PC-3 (cell line): ENCODE data around the gene CLDN19.

Source experiments
- EZH2 ChIP-seq: fragments of 300-600 bp; sonication (generic); IDR thresholded peaks from one replicate; pipeline ENCODE4 v1.6.1; 2017; ENCODE audit warnings: antibody characterized with exemption, mild to moderate bottlenecking, low read length; ENCODE audit not compliant: unreplicated experiment
- EZH2phosphoT487 ChIP-seq: fragments of 300-600 bp; sonication (generic); IDR thresholded peaks from 2 replicates; pipeline ENCODE4 v1.6.1; 2018; ENCODE audit warnings: mild to moderate bottlenecking, antibody characterized with exemption, low read length, borderline replicate concordance
- TF ChIP-seq, protein P1 (sequence below): fragments of 300-600 bp; sonication (generic); conservative IDR thresholded peaks from 2 replicates; pipeline ENCODE4 v1.5.1; 2017; ENCODE audit warnings: antibody characterized with exemption, low read depth, mild to moderate bottlenecking, low read length

DNA sequence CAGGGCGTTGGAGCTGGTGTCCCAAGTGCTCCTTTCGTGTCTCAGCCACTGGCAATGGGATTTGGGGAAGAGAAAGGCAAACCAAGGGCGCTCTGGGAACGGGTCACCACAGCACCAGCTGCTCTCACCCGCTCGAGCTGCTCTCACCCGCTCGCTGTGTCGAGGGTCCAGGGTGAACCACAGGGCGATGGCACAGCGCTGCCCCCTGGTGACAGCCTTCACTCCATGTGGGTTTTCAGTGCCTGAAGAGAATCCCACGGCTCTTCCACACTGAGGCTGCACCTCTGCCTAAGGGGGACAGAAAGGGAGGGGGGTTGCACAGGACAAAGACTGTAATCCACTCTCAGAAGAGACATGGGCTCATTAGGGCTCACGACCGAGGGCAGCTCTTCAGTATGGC lies 7.1 kb upstream of the CLDN19 start:
- TF ChIP-seq, protein P1, sequence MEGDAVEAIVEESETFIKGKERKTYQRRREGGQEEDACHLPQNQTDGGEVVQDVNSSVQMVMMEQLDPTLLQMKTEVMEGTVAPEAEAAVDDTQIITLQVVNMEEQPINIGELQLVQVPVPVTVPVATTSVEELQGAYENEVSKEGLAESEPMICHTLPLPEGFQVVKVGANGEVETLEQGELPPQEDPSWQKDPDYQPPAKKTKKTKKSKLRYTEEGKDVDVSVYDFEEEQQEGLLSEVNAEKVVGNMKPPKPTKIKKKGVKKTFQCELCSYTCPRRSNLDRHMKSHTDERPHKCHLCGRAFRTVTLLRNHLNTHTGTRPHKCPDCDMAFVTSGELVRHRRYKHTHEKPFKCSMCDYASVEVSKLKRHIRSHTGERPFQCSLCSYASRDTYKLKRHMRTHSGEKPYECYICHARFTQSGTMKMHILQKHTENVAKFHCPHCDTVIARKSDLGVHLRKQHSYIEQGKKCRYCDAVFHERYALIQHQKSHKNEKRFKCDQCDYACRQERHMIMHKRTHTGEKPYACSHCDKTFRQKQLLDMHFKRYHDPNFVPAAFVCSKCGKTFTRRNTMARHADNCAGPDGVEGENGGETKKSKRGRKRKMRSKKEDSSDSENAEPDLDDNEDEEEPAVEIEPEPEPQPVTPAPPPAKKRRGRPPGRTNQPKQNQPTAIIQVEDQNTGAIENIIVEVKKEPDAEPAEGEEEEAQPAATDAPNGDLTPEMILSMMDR: peak; percentile 76
- TF ChIP-seq EZH2phosphoT487 (no peak), EZH2 (no peak)
